Measurements from ENCODE around the gene PAX2.

The PAX2 gene

DNA sequence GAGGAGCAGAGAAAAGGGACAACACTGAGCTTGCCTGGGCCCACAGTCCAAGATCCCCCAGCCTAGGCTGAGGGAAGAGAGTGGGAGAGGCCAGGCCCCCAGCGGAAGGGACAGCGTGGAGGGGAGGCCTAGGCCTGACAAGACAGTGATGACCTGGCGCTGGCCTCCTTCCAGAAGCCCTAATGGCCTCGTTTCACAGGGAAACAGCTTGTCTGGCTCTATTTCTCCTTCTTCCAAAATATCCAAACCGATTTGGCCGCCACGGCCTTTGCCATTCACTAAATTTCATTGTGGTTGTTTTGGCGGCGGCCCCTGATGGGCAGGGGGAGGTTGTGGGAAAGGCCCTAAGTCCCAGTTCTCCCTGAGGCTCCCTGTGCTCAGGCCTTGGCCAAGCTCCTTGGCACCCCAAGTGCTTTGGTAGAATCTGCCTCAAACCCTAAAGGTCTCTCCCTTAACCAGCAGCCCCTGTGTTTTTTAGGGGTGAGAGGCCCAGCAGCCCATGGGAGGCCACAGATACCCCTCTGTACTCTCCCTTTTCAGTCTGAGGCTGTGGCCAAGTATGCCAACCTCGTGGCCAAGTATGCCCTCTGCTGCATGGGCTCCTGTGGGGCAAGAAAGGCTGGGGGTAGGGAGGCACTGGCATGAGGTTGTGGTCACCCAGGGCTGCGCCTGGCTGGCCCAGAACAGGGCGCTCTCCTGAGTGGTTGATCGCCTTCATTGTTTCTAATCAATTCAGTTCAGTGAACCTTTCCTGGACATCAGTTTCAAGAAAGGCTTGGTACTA is 37.3 kb downstream of the PAX2 start:
- peaks cover 11% of the 10 kb centered on the region for H3K27me3 Mint-ChIP-seq (ENCODE audit: low read depth)
- TF ChIP-seq CTCF (IDR thresholded peaks at IDR 0.05; ENCODE audit: unreplicated experiment in 3 of 3) = no peak
- no peak overlapping the region for H3K4me3 Mint-ChIP-seq
- H3K9me3 Mint-ChIP-seq = peaks cover 6% of the 10 kb centered on the region
- H3K36me3 Mint-ChIP-seq (ENCODE audit: low read depth) = peaks cover 34% of the 10 kb centered on the region
- peak overlapping the region in 1 of 3 experiments; percentile 29 for H3K27ac Mint-ChIP-seq
- H3K4me1 Mint-ChIP-seq = peaks cover 8% of the 10 kb centered on the region

DNA sequence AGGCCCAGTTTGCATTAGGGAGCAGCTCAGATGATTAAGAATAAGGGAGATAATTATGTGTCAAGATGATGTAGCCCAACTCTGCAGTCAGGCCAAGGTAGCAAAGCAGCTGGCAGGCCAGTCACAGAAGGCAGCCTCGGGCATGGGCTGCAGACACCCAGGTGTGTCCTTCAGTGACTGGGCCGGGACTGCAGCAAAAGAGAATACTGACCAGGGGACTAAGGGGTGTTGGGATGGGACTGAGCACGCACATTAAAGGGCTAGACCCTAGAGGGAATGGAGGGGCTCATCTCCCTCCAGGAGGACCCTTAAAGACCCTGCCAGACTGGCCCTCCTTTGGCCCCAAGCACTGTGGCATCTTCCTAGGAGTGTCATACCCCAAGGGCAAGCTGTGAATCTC is 38.7 kb downstream of the PAX2 start:
- Mint-ChIP-seq H3K27ac (no peak overlapping the region), H3K36me3 (ENCODE audit: low read depth) (peaks cover 31% of the 10 kb centered on the region), H3K27me3 (ENCODE audit: low read depth) (peaks cover 17% of the 10 kb centered on the region), H3K4me1 (peaks cover 21% of the 10 kb centered on the region), H3K4me3 (no peak overlapping the region), H3K9me3 (peaks cover 6% of the 10 kb centered on the region)
- TF ChIP-seq CTCF (IDR thresholded peaks at IDR 0.05; ENCODE audit: unreplicated experiment in 3 of 3) = no peak

GRCh38 chr10:100786591-100786990 is 41.2 kb downstream of the PAX2 start:
- H3K4me1 Mint-ChIP-seq = peaks cover 45% of the 10 kb centered on the region
- peaks cover 17% of the 10 kb centered on the region for H3K36me3 Mint-ChIP-seq (ENCODE audit: low read depth)
- H3K27ac Mint-ChIP-seq = peak overlapping the region; percentile 3 to 47 (median 22)
- TF ChIP-seq CTCF (IDR thresholded peaks at IDR 0.05; ENCODE audit: unreplicated experiment in 3 of 3) = no peak
- no peak overlapping the region for H3K4me3 Mint-ChIP-seq
- no peaks in the 10 kb centered on the region for H3K9me3 Mint-ChIP-seq
- peaks cover 14% of the 10 kb centered on the region for H3K27me3 Mint-ChIP-seq (ENCODE audit: low read depth)

GRCh38 chr10:100788002-100788903 is 42.9 kb downstream of the PAX2 start:
- Mint-ChIP-seq H3K27ac (peak overlapping the region; percentile 16 to 87 (median 55)), H3K27me3 (ENCODE audit: low read depth) (peaks cover 21% of the 10 kb centered on the region), H3K9me3 (no peaks in the 10 kb centered on the region), H3K36me3 (ENCODE audit: low read depth) (peaks cover 14% of the 10 kb centered on the region), H3K4me1 (peaks cover 60% of the 10 kb centered on the region), H3K4me3 (no peak overlapping the region)
- TF ChIP-seq CTCF (IDR thresholded peaks at IDR 0.05; ENCODE audit: unreplicated experiment in 3 of 3) = no peak

- H3K27ac Mint-ChIP-seq = peak overlapping the region; percentile 55 to 87 (median 76)
- H3K4me3 Mint-ChIP-seq = peak overlapping the region in 1 of 3 experiments; percentile 4
- H3K27me3 Mint-ChIP-seq (ENCODE audit: low read depth) = peaks cover 17% of the 10 kb centered on the region
- TF ChIP-seq CTCF (IDR thresholded peaks at IDR 0.05; ENCODE audit: unreplicated experiment in 3 of 3) = no peak
- peaks cover 25% of the 10 kb centered on the region for H3K36me3 Mint-ChIP-seq (ENCODE audit: low read depth)
- H3K4me1 Mint-ChIP-seq = peaks cover 66% of the 10 kb centered on the region
- H3K9me3 Mint-ChIP-seq = no peaks in the 10 kb centered on the region
Measured at GRCh38 chr10:100790761-100791208, 45.4 kb downstream of the PAX2 start.

Measured in nephron (organoid).